ENCODE measurements around the gene FMNL2. TPM values are rescaled to one million over a fixed set of nuclear protein-coding genes. Genes with fewer than 3 reads are reported as not detected.

FMNL2 gene
- total RNA-seq, 1 donor from 2014 or later, result 5.5 TPM

- peaks cover 29% of the 10 kb centered on the region for H3K4me1 ChIP-seq
- no peaks in the 10 kb centered on the region for H3K27me3 ChIP-seq (ENCODE audit: low read depth)
- H3K27ac ChIP-seq (replicated peaks), result no peak overlapping the region
- H3K4me3 ChIP-seq, result no peak overlapping the region
- intact Hi-C loops (cut with micrococcal nuclease), result no loop called here
- no peaks in the 10 kb centered on the region for H3K9me3 ChIP-seq (replicated peaks)
- DNase-seq, result no peak
- H3K36me3 ChIP-seq, result no peaks in the 10 kb centered on the region
- TF ChIP-seq, protein P1, sequence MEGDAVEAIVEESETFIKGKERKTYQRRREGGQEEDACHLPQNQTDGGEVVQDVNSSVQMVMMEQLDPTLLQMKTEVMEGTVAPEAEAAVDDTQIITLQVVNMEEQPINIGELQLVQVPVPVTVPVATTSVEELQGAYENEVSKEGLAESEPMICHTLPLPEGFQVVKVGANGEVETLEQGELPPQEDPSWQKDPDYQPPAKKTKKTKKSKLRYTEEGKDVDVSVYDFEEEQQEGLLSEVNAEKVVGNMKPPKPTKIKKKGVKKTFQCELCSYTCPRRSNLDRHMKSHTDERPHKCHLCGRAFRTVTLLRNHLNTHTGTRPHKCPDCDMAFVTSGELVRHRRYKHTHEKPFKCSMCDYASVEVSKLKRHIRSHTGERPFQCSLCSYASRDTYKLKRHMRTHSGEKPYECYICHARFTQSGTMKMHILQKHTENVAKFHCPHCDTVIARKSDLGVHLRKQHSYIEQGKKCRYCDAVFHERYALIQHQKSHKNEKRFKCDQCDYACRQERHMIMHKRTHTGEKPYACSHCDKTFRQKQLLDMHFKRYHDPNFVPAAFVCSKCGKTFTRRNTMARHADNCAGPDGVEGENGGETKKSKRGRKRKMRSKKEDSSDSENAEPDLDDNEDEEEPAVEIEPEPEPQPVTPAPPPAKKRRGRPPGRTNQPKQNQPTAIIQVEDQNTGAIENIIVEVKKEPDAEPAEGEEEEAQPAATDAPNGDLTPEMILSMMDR (IDR thresholded peaks at IDR 0.05; ENCODE audit: borderline replicate concordance), result no peak
These were observed 141.0 kb downstream of the FMNL2 start for GRCh38 chr2:152475982-152476381.

DNA sequence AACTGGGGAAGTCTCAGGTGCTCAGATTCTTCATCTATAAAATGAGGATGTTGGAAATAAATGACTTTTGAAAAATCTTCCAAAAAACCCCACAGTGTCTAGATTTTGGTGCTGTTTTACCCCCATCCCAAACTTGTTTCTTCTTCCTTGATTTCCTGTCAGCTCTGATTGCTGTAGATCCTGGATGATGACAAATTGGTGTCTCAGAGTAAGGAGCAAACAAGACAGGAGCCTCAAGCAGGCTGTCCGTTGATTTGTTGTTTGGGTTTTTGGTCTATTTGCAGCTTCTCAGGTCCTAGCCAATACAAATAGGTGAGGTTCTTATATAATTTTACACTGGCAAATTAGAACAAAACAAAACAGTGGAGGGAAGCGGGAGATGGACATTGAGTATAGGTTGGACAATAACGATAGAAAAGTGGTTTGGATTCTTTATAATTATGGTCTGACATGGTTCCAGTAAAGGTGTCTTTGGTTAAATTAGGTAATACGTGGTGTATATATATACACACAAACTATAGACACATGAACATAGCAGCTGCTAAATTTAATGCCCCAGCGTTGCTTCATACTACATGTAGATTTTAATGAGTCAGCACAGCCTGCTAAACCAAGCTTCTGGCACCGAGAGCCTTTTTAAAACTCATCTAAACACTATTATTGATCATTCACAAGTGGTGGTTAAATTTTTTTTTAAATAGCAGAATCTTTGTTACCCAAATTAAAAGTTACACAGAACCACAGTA, 142.5 kb downstream of the FMNL2 start:
- TF ChIP-seq, protein P1 (IDR thresholded peaks at IDR 0.05; ENCODE audit: borderline replicate concordance), result no peak
- Histone ChIP-seq H3K4me3 (no peak overlapping the region), H3K27me3 (ENCODE audit: low read depth) (no peaks in the 10 kb centered on the region), H3K27ac (replicated peaks) (no peak overlapping the region), H3K4me1 (peaks cover 14% of the 10 kb centered on the region), H3K9me3 (replicated peaks) (no peaks in the 10 kb centered on the region), H3K36me3 (no peaks in the 10 kb centered on the region)
- DNase-seq, result no peak
- intact Hi-C loops (cut with micrococcal nuclease), result no loop called here

- peaks cover 7% of the 10 kb centered on the region for H3K4me1 ChIP-seq
- intact Hi-C loops (cut with micrococcal nuclease), result no loop called here
- TF ChIP-seq, protein P1 (IDR thresholded peaks at IDR 0.05; ENCODE audit: borderline replicate concordance), result no peak
- H3K27me3 ChIP-seq (ENCODE audit: low read depth), result no peaks in the 10 kb centered on the region
- no peak overlapping the region for H3K27ac ChIP-seq (replicated peaks)
- no peaks in the 10 kb centered on the region for H3K36me3 ChIP-seq
- H3K9me3 ChIP-seq (replicated peaks), result no peaks in the 10 kb centered on the region
- no peak for DNase-seq
- H3K4me3 ChIP-seq, result no peak overlapping the region
These were observed 144.3 kb downstream of the FMNL2 start for GRCh38 chr2:152479282-152479681.

GRCh38 chr2:152480821-152481399, 145.9 kb downstream of the FMNL2 start:
- DNase-seq, result no peak
- Histone ChIP-seq H3K27me3 (ENCODE audit: low read depth) (no peaks in the 10 kb centered on the region), H3K4me1 (peaks cover 9% of the 10 kb centered on the region), H3K27ac (replicated peaks) (no peak overlapping the region), H3K9me3 (replicated peaks) (no peaks in the 10 kb centered on the region), H3K4me3 (no peak overlapping the region), H3K36me3 (no peaks in the 10 kb centered on the region)
- TF ChIP-seq, protein P1 (IDR thresholded peaks at IDR 0.05; ENCODE audit: borderline replicate concordance), result no peak
- intact Hi-C loops (cut with micrococcal nuclease), result no loop called here

DNA sequence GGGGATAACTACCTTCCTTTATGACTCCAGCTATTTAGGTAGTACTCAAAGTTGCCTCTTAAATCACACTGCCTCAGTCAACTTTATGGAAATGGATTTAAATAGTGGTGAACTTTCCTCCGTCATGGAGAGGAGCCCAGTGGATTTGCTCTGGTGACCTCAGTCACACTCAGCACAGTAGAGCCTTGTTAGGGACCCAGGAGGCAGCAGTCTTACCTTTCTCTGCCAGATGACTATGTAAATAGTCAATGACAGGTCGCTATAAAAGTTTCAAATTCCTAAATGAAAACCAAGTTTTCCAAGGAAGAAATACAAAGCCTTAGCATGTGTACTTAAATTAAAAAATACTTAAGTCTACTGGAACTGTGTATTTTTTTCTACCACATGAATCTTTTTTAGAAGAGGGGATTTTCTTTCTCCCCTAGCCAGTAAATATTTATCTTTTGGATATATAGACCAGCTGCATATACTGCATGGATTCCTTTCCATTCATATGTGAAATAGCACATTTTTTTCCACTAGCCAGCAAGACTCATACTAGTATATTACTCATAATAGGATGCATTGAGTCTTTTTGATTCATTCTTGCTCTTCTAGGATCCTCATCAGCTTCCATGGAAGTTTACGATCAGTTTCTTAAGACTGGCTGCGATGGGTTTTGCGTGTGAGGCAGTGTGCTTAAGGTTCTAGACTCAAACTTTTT, 147.1 kb downstream of the FMNL2 start:
- TF ChIP-seq, protein P1 (IDR thresholded peaks at IDR 0.05; ENCODE audit: borderline replicate concordance), result no peak
- H3K36me3 ChIP-seq, result no peaks in the 10 kb centered on the region
- no peak overlapping the region for H3K4me3 ChIP-seq
- H3K9me3 ChIP-seq (replicated peaks), result no peaks in the 10 kb centered on the region
- peaks cover 18% of the 10 kb centered on the region for H3K4me1 ChIP-seq
- H3K27me3 ChIP-seq (ENCODE audit: low read depth), result no peaks in the 10 kb centered on the region
- intact Hi-C loops (cut with micrococcal nuclease), result no loop called here
- DNase-seq, result no peak
- no peak overlapping the region for H3K27ac ChIP-seq (replicated peaks)
